Measurements from ENCODE around the gene TAF7.
"Not testable (repeated sequence)": the region's sequence is repeated elsewhere in the genome, so short reads cannot be mapped to it uniquely, and the experiment has no call there.

TAF7 gene, protein sequence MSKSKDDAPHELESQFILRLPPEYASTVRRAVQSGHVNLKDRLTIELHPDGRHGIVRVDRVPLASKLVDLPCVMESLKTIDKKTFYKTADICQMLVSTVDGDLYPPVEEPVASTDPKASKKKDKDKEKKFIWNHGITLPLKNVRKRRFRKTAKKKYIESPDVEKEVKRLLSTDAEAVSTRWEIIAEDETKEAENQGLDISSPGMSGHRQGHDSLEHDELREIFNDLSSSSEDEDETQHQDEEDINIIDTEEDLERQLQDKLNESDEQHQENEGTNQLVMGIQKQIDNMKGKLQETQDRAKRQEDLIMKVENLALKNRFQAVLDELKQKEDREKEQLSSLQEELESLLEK

DNA sequence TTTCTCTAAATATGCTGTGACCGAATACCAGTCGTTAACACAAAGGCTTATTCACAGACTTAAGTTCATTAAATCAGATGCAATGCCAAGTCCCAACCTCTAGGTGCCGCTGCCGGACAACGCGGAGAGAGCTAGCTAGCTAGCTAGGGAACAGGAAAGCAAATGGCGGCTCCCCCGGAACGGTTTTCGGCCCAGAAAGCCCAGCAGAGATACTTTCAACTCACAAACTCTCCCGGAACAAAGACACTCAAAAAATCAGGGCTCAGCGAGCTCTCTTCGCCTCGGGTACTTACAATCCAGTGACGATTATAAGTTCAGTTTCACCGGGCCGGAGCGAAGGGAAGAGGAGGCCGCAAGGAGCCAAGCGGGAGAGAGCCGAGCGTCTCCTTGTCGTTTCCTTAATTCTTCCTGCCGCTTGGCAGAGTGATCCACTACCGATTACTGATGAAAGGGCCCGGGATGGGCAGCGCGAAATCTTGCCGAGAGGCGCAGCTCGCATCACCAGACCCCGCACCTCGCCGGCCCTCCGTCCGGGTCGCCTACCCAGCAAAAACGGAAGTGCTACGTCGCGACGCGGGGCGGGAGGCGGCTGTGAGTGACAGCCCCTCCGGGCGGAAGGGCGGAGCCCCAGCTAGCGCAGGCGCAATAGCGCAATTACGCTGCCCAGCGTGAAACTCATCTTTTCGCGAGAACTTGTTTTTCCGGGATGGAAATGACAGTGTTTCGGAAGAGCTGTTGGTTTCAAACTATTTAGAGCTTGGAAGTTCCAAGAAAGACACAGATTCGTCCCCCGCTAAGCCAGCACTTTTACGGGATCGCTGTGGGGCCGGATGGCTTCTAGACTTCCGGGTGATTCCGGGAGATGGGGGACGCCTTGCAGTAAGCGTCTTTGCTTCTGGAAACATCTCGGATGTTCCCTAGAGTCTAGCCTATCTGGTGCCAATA lies at the start of gene TAF7:
TSS of gene TAF7 (minus strand) at position 560 of the 945 bp plus-strand sequence. CDS start 740 bp downstream, outside the sequence.
- DNase-seq, result peak; percentile 85

DNA sequence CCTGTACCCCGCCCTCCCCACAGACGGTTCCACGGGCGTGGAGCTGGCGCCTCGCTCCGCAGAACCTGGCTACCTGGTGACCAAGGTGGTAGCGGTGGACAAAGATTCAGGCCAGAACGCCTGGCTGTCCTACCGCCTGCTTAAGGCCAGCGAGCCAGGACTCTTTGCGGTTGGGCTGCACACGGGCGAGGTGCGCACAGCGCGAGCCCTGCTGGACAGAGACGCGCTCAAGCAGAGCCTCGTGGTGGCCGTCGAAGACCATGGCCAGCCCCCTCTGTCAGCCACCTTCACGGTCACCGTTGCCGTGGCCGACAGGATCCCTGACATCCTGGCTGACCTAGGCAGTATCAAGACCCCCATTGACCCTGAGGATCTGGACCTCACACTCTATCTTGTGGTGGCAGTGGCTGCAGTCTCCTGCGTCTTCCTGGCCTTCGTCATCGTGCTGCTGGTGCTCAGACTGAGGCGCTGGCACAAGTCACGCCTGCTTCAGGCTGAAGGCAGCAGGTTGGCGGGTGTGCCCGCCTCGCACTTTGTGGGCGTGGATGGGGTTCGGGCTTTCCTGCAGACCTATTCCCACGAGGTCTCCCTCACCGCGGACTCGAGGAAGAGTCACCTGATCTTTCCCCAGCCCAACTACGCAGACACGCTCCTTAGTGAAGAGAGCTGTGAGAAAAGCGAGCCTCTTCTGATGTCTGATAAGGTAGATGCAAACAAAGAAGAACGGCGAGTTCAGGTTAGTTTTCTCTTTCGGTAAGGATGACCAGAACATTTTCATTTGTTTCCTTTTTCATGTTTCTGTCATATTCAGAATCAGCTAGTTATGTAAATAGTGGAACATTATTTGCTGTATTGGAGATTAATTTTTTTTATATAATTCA lies 45.7 kb upstream of the TAF7 start:
- DNase-seq, result no peak

DNA sequence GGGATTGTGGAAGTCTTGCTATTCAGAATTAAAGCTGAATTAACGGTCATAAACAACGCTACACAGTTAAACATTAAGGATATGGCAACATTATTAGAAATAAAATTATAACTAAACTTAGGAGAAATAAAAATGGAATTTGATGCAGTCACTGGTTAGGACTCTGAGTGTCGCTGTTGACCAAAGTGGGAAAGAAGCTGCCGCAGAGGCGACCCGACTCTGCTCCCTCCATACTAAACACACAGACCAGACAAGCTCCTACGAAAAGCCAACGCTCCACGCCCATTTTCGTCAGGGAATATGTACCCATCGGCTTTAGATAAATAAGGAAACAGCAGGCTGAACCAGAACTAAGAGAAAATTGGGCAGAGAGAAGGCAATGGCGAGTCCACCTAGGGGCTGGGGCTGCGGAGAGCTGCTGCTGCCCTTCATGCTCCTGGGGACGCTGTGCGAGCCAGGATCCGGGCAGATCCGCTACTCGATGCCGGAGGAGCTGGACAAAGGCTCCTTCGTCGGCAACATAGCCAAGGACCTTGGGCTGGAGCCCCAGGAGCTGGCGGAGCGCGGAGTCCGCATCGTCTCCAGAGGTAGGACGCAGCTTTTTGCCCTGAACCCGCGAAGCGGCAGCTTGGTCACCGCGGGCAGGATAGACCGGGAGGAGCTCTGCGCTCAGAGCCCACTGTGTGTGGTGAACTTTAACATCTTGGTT lies 43.5 kb upstream of the TAF7 start, which contains the start of gene PCDHGA5:
TSS of gene PCDHGA5 (plus strand) at position 211 of the 709 bp plus-strand sequence. CDS start at position 380, 169 bp downstream.
- DNase-seq, result no peak

DNA sequence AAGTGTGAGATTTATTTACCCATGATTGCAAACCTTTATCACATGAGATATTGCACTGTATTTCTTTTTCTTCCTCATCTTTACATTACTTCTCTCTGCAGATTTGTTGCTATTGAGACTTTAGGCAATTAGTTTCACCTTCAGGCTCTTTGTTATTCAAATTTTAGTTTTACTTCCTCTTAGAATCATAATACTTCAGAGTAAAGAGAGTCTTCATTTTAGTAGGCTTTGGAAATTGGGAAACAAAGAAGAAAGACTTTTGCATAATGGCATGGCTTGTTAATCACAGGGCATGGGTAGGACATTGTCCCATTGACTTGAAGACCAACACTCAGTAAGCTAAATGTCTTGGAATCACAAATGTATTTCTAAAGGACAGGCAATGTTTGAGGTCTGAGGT lies 42.1 kb upstream of the TAF7 start:
- DNase-seq, result no peak

DNA sequence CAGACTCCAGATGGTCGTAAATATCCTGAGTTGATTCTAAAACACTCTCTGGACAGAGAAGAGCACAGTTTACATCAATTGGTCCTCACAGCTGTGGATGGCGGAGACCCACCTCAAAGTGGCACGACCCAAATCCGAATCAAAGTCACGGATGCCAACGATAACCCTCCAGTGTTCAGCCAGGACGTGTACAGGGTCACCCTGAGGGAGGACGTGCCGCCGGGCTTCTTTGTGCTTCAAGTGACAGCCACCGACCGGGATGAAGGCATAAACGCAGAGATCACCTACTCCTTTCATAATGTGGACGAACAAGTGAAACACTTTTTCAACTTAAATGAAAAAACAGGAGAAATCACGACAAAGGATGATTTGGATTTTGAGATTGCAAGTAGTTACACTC lies 40.1 kb upstream of the TAF7 start:
- no peak for DNase-seq

DNA sequence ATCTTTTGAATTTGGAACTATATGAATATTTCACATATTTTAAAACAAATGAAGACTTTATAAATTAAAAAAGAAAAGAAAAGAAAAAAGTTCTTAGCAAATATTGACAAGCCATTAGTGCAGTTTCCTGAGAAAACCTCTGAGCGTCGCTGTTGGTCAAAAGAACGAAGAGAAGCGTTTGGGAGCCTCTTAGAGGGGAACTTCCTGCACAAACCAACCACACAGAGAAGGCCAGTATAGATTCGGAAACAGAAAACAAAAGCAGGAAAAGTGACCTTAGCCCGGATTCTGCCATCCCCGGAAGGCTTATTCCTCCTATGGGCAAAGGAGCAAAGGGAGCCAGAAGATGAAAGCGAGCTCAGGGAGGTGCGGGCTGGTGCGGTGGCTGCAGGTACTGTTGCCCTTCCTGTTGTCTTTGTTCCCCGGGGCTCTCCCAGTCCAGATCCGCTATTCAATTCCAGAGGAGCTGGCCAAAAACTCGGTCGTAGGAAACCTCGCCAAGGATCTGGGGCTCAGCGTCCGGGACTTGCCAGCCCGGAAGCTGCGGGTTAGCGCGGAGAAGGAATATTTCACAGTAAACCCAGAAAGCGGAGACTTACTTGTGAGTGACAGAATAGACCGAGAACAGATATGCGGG lies 39.3 kb upstream of the TAF7 start, which contains the start of gene PCDHGB2:
TSS of gene PCDHGB2 (plus strand) at position 205 of the 637 bp plus-strand sequence. CDS start at position 347, 142 bp downstream.
- no peak for DNase-seq

DNA sequence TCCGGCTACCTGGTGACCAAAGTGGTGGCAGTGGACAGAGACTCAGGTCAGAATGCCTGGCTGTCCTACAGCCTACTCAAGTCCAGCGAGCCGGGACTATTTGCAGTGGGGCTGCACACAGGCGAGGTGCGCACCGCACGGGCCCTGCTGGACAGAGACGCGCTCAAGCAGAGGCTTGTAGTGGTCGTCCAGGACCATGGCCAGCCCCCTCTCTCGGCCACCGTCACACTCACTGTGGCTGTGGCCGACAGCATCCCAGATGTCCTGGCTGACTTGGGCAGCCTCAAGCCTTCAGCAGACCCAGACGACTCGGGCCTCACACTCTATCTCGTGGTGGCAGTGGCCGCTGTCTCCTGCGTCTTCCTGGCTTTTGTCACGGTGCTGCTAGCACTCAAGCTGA lies 36.4 kb upstream of the TAF7 start:
- DNase-seq, result no peak

DNA sequence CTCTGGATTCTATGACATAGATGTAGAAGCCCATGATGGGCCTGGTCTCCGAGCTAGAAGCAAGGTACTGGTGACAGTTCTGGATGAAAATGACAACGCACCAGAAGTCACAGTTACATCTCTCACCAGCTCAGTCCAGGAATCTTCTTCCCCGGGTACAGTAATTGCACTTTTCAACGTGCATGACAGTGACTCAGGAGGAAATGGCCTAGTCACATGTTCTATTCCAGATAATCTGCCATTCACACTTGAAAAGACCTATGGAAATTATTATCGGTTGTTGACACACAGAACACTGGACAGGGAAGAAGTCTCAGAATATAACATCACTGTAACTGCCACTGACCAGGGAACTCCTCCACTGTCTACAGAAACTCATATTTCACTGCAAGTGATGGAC lies 35.5 kb upstream of the TAF7 start:
- DNase-seq, result no peak

DNA sequence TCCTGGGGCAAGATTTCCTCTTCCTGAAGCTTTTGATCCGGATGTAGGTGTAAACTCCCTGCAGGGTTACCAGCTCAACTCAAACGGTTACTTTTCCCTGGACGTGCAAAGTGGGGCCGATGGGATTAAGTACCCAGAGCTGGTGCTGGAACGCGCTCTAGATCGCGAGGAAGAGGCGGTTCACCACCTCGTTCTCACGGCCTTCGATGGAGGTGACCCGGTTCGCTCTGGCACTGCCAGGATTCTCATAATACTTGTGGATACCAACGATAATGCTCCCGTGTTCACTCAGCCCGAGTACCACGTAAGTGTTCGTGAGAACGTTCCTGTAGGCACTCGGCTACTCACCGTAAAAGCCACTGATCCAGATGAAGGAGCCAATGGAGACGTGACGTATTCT lies 35.1 kb upstream of the TAF7 start:
- DNase-seq, result no peak

DNA sequence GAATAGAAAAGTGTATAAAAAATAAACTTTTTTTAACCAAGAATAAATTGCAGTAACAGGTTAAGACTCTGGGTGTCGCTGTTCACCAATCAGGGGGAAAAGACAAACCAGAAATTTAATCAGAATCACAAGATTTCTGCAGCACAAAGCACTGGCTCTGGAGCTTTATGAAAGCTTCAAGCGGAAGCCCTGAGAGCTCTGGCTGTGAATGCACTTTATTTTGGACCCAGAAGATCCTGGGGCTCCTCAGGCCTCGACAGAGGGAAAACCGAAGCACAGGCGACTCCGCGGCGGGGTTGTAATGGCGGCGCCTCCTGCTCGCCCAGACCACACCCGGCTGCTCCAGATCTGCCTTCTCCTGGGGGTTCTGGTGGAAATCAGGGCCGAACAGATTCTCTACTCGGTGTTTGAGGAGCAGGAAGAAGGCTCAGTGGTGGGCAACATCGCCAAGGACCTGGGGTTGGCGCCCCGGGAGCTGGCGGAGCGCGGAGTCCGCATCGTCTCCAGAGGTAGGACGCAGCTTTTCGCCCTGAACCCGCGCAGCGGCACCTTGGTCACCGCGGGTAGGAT lies 34.4 kb upstream of the TAF7 start, which contains the start of gene PCDHGA4:
TSS of gene PCDHGA4 (plus strand) at position 122 of the 570 bp plus-strand sequence. CDS start at position 209, 87 bp downstream.
- DNase-seq, result no peak

DNA sequence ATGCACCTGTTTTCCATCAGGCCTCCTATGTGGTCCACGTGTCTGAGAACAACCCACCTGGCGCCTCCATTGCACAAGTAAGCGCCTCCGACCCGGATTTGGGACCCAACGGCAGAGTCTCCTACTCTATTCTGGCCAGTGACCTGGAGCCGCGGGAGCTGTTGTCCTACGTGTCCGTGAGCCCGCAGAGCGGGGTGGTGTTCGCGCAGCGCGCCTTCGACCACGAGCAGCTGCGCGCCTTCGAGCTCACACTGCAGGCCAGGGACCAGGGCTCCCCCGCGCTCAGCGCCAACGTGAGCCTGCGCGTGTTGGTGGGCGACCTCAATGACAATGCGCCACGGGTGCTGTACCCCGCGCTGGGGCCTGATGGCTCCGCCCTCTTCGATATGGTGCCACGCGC lies 31.0 kb upstream of the TAF7 start:
- no peak for DNase-seq

DNA sequence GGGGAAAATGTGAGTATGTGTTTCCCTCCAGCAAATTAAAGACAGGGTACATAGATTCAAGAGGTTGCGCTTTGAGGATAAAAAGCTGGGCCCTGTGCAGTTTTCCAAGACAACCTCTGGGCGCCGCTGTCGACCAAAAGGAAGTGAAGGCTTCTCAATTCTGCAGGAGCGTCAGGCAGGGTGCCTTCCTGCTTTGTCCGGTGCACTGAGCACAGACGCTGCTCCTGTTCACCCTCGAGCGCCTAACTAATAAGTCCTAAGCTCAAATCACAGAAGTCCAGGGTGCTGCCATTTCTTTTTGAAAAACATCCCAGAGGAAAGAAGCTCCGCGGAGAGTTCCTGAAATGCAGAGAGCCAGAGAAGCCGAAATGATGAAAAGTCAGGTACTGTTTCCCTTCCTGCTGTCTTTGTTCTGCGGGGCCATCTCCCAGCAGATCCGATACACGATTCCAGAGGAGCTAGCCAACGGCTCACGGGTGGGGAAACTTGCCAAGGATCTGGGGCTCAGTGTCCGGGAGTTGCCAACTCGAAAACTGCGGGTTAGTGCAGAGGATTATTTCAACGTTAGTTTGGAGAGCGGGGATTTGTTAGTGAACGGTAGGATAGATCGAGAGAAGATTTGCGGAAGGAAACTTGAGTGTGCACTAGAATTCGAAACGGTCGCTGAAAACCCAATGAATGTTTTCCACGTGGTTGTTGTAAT lies 29.5 kb upstream of the TAF7 start, which contains the start of gene PCDHGB1:
TSS of gene PCDHGB1 (plus strand) at position 183 of the 703 bp plus-strand sequence. CDS start at position 345, 162 bp downstream.
- peak; percentile 83 for DNase-seq

DNA sequence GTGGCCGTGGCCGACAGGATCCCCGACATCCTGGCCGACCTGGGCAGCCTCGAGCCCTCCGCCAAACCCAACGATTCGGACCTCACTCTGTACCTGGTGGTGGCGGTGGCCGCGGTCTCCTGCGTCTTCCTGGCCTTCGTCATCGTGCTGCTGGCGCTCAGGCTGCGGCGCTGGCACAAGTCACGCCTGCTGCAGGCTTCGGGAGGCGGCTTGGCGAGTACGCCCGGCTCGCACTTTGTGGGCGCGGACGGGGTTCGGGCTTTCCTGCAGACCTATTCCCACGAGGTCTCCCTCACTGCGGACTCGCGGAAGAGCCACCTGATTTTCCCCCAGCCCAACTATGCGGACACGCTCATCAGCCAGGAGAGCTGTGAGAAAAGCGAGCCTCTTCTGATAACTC lies 25.4 kb upstream of the TAF7 start:
- DNase-seq, result not testable (repeated sequence)

DNA sequence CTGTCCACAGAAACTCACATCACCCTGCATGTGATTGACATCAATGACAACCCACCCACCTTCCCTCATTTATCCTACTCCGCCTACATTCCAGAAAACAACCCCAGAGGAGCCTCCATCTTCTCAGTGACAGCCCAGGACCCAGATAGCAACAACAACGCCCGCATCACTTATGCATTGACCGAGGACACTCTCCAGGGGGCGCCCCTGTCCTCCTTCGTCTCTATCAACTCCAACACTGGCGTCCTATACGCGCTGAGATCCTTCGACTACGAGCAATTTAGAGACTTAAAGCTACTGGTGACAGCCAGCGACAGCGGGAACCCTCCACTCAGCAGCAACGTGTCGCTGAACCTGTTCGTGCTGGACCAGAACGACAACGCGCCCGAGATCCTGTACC lies 24.7 kb upstream of the TAF7 start:
- DNase-seq, result no peak

DNA sequence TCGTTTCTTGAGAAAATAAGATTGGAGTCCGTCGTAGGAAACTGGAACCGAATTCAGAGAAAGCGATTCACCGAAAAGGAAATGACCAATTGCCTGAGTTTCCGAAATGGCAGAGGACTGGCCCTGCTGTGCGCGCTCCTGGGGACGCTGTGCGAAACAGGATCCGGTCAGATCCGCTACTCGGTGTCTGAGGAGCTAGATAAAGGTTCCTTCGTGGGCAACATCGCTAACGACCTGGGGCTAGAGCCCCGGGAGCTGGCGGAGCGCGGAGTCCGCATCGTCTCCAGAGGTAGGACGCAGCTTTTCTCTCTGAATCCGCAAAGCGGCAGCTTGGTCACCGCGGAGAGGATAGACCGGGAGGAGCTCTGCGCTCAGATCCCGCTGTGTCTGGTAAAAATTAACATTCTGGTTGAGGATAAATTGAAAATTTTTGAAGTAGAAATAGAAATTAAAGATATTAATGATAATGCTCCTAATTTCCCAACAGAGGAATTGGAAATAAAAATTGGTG lies 23.4 kb upstream of the TAF7 start:
- DNase-seq, result no peak

DNA sequence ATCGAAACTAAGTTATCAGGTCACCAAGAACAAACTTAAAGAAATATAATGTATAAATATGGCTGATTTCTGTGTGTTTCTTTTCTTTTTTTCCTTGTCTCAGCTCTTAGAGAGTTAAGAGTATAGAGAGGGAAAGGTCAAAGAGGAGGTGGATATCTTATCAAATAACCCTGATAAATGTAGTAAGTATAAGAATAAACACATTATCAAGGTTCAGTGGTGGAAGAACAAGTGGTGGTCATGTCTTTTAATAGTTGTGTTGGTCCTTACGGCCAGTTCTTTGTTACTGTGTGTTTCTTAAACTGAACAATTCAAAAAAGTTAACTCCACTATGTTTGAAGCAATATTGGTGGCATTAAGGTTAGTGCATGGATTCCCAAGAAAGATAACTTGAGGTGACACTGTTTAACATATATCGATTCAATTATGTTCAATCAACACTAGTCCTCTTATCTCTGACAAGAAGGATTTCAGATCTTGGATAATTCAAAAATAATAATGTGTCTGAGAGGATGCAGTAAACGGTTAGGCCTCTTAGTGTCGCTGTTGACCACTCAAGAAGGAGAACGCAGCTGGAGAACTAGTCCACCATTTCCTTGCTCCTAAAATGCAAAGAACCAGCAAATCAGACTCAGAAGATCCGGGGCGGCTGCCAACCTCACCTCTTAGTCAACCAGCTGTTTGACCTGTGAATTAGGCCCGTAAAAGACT lies 22.8 kb upstream of the TAF7 start, which contains the start of gene PCDHGA3:
TSS of gene PCDHGA3 (plus strand) at position 588 of the 711 bp plus-strand sequence. CDS start 205 bp downstream, outside the sequence.
- DNase-seq, result no peak

DNA sequence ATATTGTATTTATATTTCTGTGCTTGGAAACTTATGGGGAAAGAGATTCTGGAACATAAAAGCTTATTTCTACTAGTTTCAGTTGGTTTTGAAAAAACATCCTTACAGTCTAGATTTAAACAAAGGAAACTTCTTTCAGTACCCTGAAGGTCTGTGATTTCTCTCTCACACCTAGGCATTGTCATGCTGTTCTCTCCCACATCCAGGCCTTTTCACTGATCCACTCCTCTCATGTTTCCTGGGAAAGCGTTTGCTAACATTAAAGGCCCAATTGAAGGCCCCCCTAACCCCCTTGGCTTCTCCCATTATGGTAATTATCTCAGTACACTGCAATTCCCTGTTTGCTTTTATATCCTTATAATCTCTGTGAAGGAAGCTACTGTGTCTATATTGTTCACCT lies 22.2 kb upstream of the TAF7 start:
- DNase-seq, result no peak

DNA sequence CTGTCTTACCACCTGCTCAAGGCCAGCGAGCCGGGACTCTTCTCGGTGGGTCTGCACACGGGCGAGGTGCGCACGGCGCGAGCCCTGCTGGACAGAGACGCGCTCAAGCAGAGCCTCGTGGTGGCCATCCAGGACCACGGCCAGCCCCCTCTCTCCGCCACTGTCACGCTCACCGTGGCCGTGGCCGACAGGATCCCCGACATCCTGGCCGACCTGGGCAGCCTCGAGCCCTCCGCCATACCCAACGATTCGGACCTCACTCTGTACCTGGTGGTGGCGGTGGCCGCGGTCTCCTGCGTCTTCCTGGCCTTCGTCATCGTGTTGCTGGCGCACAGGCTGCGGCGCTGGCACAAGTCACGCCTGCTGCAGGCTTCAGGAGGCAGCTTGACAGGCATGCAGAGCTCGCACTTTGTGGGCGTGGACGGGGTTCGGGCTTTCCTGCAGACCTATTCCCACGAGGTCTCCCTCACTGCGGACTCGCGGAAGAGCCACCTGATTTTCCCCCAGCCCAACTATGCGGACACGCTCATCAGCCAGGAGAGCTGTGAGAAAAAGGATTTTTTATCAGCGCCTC lies 20.3 kb upstream of the TAF7 start:
- DNase-seq, result not testable (repeated sequence)
